Mesenchymal stem cell (in vitro differentiated cells and primary cell): ENCODE data around the gene GIPC3.

ENCODE experiments used
- DNase-seq: peaks from one replicate; pipeline ENCODE4 v3.0.0-alpha.2; 2013
- H2AFZ ChIP-seq: one replicate; pipeline ENCODE4 v1.6.1; 2013; ENCODE audit warnings: low read depth, mild to moderate bottlenecking, control low read depth, inconsistent platforms, low read length, moderate library complexity
- H2AK5ac ChIP-seq: 2 replicates; pipeline ENCODE4 v1.6.1; 2013; ENCODE audit warnings: low read length, moderate library complexity, mild to moderate bottlenecking, inconsistent platforms; ENCODE audit not compliant: severe bottlenecking
- H2BK120ac ChIP-seq: one replicate; pipeline ENCODE4 v1.6.1; 2013; ENCODE audit warnings: low read depth, mild to moderate bottlenecking, inconsistent platforms, low read length, moderate library complexity
- H2BK12ac ChIP-seq, 2 experiments: one replicate each; pipeline ENCODE4 v1.6.1; 2013; ENCODE audit warnings: inconsistent platforms in 2 of 2, low read length in 2 of 2, mild to moderate bottlenecking in 2 of 2, moderate library complexity in 2 of 2, control low read depth in 1 of 2
- H2BK15ac ChIP-seq: one replicate; pipeline ENCODE4 v1.6.1; 2013; ENCODE audit warnings: mild to moderate bottlenecking, low read depth, inconsistent platforms; ENCODE audit not compliant: poor library complexity, severe bottlenecking
- H2BK5ac ChIP-seq: 2 replicates; pipeline ENCODE4 v1.6.1; 2013; ENCODE audit warnings: low read depth, mild to moderate bottlenecking, low read length, control low read depth, inconsistent platforms; ENCODE audit not compliant: poor library complexity, severe bottlenecking
- H3K14ac ChIP-seq, 2 experiments: one replicate each; pipeline ENCODE4 v1.6.1; 2013; ENCODE audit warnings: inconsistent platforms in 2 of 2, low read length in 2 of 2, control low read depth in 1 of 2, mild to moderate bottlenecking in 1 of 2, moderate library complexity in 1 of 2
- H3K18ac ChIP-seq, 2 experiments: one replicate each; pipeline ENCODE4 v1.6.1; 2013; ENCODE audit warnings: inconsistent platforms in 2 of 2, low read length in 2 of 2, control low read depth in 1 of 2, low read depth in 1 of 2, mild to moderate bottlenecking in 1 of 2
- H3K23ac ChIP-seq, 2 experiments: one replicate each; pipeline ENCODE4 v1.6.1; 2013; ENCODE audit warnings: inconsistent platforms in 2 of 2, low read length in 2 of 2, mild to moderate bottlenecking in 2 of 2, moderate library complexity in 2 of 2, control low read depth in 1 of 2
- H3K27ac ChIP-seq: 2 replicates; pipeline ENCODE4 v1.5.1; 2013; ENCODE audit warnings: mild to moderate bottlenecking, moderate library complexity, low read length, control low read depth, inconsistent platforms; ENCODE audit not compliant: poor library complexity, severe bottlenecking
- H3K27me3 ChIP-seq, 2 experiments: 2 replicates each; pipeline versions ENCODE4 v1.6.1 to v1.7.0; 2013; ENCODE audit warnings: low read length in 2 of 2, mild to moderate bottlenecking in 2 of 2, moderate library complexity in 2 of 2, control low read depth in 1 of 2, inconsistent platforms in 1 of 2; ENCODE audit not compliant: control insufficient read depth in 1 of 2, insufficient read depth in 1 of 2
- H3K36me3 ChIP-seq, 2 experiments: 2 replicates each; pipeline versions ENCODE4 v1.6.1 to v1.7.0; 2013; ENCODE audit warnings: low read length in 2 of 2, control low read depth in 1 of 2, inconsistent platforms in 1 of 2, low read depth in 1 of 2, mild to moderate bottlenecking in 1 of 2; ENCODE audit not compliant: insufficient read depth in 2 of 2, control insufficient read depth in 1 of 2
- H3K4ac ChIP-seq, 2 experiments: one replicate each; pipeline ENCODE4 v1.6.1; 2013; ENCODE audit warnings: inconsistent platforms in 2 of 2, low read length in 2 of 2, mild to moderate bottlenecking in 2 of 2, moderate library complexity in 2 of 2, control low read depth in 1 of 2, low read depth in 1 of 2
- H3K4me1 ChIP-seq: 2 replicates; pipeline ENCODE4 v1.6.1; 2013; ENCODE audit warnings: low read depth, low read length, control low read depth; ENCODE audit not compliant: control insufficient read depth, insufficient read depth
- H3K4me2 ChIP-seq: 2 replicates; pipeline ENCODE4 v1.6.1; 2013; ENCODE audit warnings: low read length, mild to moderate bottlenecking, inconsistent platforms; ENCODE audit not compliant: poor library complexity, severe bottlenecking
- H3K4me3 ChIP-seq, 2 experiments: 2 replicates each; pipeline versions ENCODE4 v1.5.1 to v1.7.0; 2013; ENCODE audit warnings: low read length in 2 of 2, mild to moderate bottlenecking in 2 of 2, control low read depth in 1 of 2, low read depth in 1 of 2; ENCODE audit not compliant: insufficient read depth in 1 of 2
- H3K79me1 ChIP-seq: replicated peaks from 2 replicates; pipeline ENCODE4 v1.6.1; 2013; ENCODE audit warnings: mild to moderate bottlenecking, control low read depth, low read length, inconsistent platforms; ENCODE audit not compliant: poor library complexity, severe bottlenecking
- H3K9ac ChIP-seq: 2 replicates; pipeline ENCODE4 v1.7.0; 2013; ENCODE audit warnings: mild to moderate bottlenecking, low read length, moderate library complexity
- H3K9me3 ChIP-seq: 2 replicates; pipeline ENCODE4 v1.7.0; 2013; ENCODE audit warnings: mild to moderate bottlenecking, low read length; ENCODE audit not compliant: control insufficient read depth
- H4K8ac ChIP-seq: one replicate; pipeline ENCODE4 v1.6.1; 2013; ENCODE audit warnings: inconsistent platforms, mild to moderate bottlenecking, low read length, moderate library complexity
- H4K91ac ChIP-seq: one replicate; pipeline ENCODE4 v1.6.1; 2013; ENCODE audit warnings: mild to moderate bottlenecking, low read length, inconsistent platforms
- WGBS: methylation state at CpG from one replicate; pipeline ENCODE4 v1.1.7; 2013; ENCODE audit warnings: mixed read lengths; 5-methylcytosine and 5-hydroxymethylcytosine counted together

Gene GIPC3

GRCh38 chr19:3638208-3639193 is 53.2 kb downstream of the GIPC3 start:
- no peak overlapping the region for H3K4ac ChIP-seq
- H3K18ac ChIP-seq, result no peak overlapping the region
- peaks cover 57% of the 10 kb centered on the region for H3K79me1 ChIP-seq
- no peak for DNase-seq
- H3K4me1 ChIP-seq, result peaks cover 2% of the 10 kb centered on the region
- WGBS, result 97% methylated on average over 55 of the region's 55 CpGs
- H2BK12ac ChIP-seq, result no peak overlapping the region
- no peak overlapping the region for H4K91ac ChIP-seq
- H3K23ac ChIP-seq, result no peak overlapping the region
- no peak overlapping the region for H3K14ac ChIP-seq
- no peak overlapping the region for H2BK15ac ChIP-seq
- H3K4me2 ChIP-seq, result no peak overlapping the region
- H2BK120ac ChIP-seq, result no peak overlapping the region
- H2AFZ ChIP-seq, result no peak overlapping the region
- H3K4me3 ChIP-seq, result no peak overlapping the region
- H3K9ac ChIP-seq, result no peak overlapping the region
- no peaks in the 10 kb centered on the region for H3K27me3 ChIP-seq
- H2AK5ac ChIP-seq, result no peak overlapping the region
- H3K27ac ChIP-seq, result no peak overlapping the region
- H3K9me3 ChIP-seq, result no peaks in the 10 kb centered on the region
- H4K8ac ChIP-seq, result no peak overlapping the region
- H3K36me3 ChIP-seq, result peaks cover 49 to 88% of the 10 kb centered on the region in 2 experiments
- no peak overlapping the region for H2BK5ac ChIP-seq

GRCh38 chr19:3639479-3639878 is 54.2 kb downstream of the GIPC3 start:
- Histone ChIP-seq H3K4ac (no peak overlapping the region), H3K79me1 (peaks cover 56% of the 10 kb centered on the region), H3K14ac (no peak overlapping the region), H3K9me3 (no peaks in the 10 kb centered on the region), H2AFZ (no peak overlapping the region), H3K23ac (no peak overlapping the region), H2AK5ac (no peak overlapping the region), H3K36me3 (peaks cover 51 to 88% of the 10 kb centered on the region in 2 experiments), H3K4me2 (no peak overlapping the region), H2BK5ac (no peak overlapping the region), H2BK12ac (no peak overlapping the region), H2BK120ac (no peak overlapping the region), H2BK15ac (no peak overlapping the region), H3K27me3 (no peaks in the 10 kb centered on the region), H3K4me3 (no peak overlapping the region), H4K91ac (no peak overlapping the region), H4K8ac (no peak overlapping the region), H3K9ac (no peak overlapping the region), H3K4me1 (peaks cover 3% of the 10 kb centered on the region), H3K18ac (no peak overlapping the region), H3K27ac (no peak overlapping the region)
- 98% methylated on average over 12 of the region's 13 CpGs for WGBS
- no peak for DNase-seq

GRCh38 chr19:3641515-3642269 is 56.4 kb downstream of the GIPC3 start:
- no peaks in the 10 kb centered on the region for H3K27me3 ChIP-seq
- 96% methylated on average over 28 of the region's 28 CpGs for WGBS
- no peak overlapping the region for H3K14ac ChIP-seq
- no peak overlapping the region for H2AFZ ChIP-seq
- no peak overlapping the region for H4K8ac ChIP-seq
- no peak overlapping the region for H3K4ac ChIP-seq
- H3K18ac ChIP-seq, result no peak overlapping the region
- no peak overlapping the region for H2BK120ac ChIP-seq
- no peak overlapping the region for H2BK5ac ChIP-seq
- peaks cover 5% of the 10 kb centered on the region for H3K4me1 ChIP-seq
- no peak overlapping the region for H2BK15ac ChIP-seq
- H4K91ac ChIP-seq, result no peak overlapping the region
- no peak overlapping the region for H2AK5ac ChIP-seq
- H3K9ac ChIP-seq, result no peak overlapping the region
- H3K79me1 ChIP-seq, result peaks cover 62% of the 10 kb centered on the region
- H3K9me3 ChIP-seq, result no peaks in the 10 kb centered on the region
- DNase-seq, result no peak
- peaks cover 63 to 94% of the 10 kb centered on the region in 2 experiments for H3K36me3 ChIP-seq
- no peak overlapping the region for H2BK12ac ChIP-seq
- H3K23ac ChIP-seq, result no peak overlapping the region
- no peak overlapping the region for H3K4me2 ChIP-seq
- no peak overlapping the region for H3K27ac ChIP-seq
- H3K4me3 ChIP-seq, result no peak overlapping the region

- peaks cover 60 to 94% of the 10 kb centered on the region in 2 experiments for H3K36me3 ChIP-seq
- H3K23ac ChIP-seq, result no peak overlapping the region
- H2BK12ac ChIP-seq, result no peak overlapping the region
- peaks cover 5% of the 10 kb centered on the region for H3K4me1 ChIP-seq
- H3K9ac ChIP-seq, result no peak overlapping the region
- no peak overlapping the region for H2BK120ac ChIP-seq
- H3K9me3 ChIP-seq, result no peaks in the 10 kb centered on the region
- no peak overlapping the region for H2BK15ac ChIP-seq
- no peak overlapping the region for H3K4me3 ChIP-seq
- no peak overlapping the region for H4K91ac ChIP-seq
- H3K4me2 ChIP-seq, result no peak overlapping the region
- H3K14ac ChIP-seq, result no peak overlapping the region
- H3K27ac ChIP-seq, result no peak overlapping the region
- H3K18ac ChIP-seq, result no peak overlapping the region
- no peak overlapping the region for H2BK5ac ChIP-seq
- no peak overlapping the region for H2AFZ ChIP-seq
- H3K79me1 ChIP-seq, result peaks cover 61% of the 10 kb centered on the region
- H2AK5ac ChIP-seq, result no peak overlapping the region
- H3K4ac ChIP-seq, result no peak overlapping the region
- WGBS, result 97% methylated on average over 14 of the region's 17 CpGs
- H3K27me3 ChIP-seq, result no peaks in the 10 kb centered on the region
- H4K8ac ChIP-seq, result no peak overlapping the region
- DNase-seq, result no peak
Observed at GRCh38 chr19:3642296-3642695, 57.0 kb downstream of the GIPC3 start.
